HepG2 (cell line): ENCODE measurements around the gene UBE2O. TPM values are rescaled to one million over a fixed set of nuclear protein-coding genes. Genes with fewer than 3 reads are reported as not detected.

Experiments used
- CREB1 ChIP-seq, 2 experiments: fragments of 450-650 bp in 1 of 2; IDR thresholded peaks; 2 replicates each; pipeline ENCODE4 v1.6.1; 2016 to 2017; ENCODE audit warnings: control low read depth in 1 of 2, mild to moderate bottlenecking in 1 of 2, missing compliant biosample characterization in 1 of 2, missing genetic modification characterization in 1 of 2
- HOXD1 ChIP-seq: sonication (generic); formaldehyde crosslinking; IDR thresholded peaks from 2 replicates; pipeline ENCODE4 v1.5.0; 2020; ENCODE audit warnings: missing genetic modification reagents
- ISL2 ChIP-seq: sonication (generic); formaldehyde crosslinking; IDR thresholded peaks from 2 replicates; pipeline ENCODE4 v1.5.0; 2020; ENCODE audit warnings: missing genetic modification reagents
- JARID2 ChIP-seq: sonication (generic); formaldehyde crosslinking; IDR thresholded peaks from 2 replicates; pipeline ENCODE4 v1.8.1; 2023; ENCODE audit warnings: missing genetic modification reagents, inconsistent platforms; ENCODE audit not compliant: insufficient replicate concordance
- MYNN ChIP-seq: sonication (generic); formaldehyde crosslinking; IDR thresholded peaks from 2 replicates; pipeline ENCODE4 v1.4.0; 2020; ENCODE audit warnings: mild to moderate bottlenecking, low read depth, missing genetic modification reagents
- NFYC ChIP-seq: IDR thresholded peaks from 2 replicates; pipeline ENCODE4 v1.6.1; 2016; ENCODE audit warnings: missing genetic modification reagents, missing compliant biosample characterization
- NR2F2 ChIP-seq: IDR thresholded peaks from 2 replicates; pipeline ENCODE4 v1.6.1; 2012; ENCODE audit warnings: low read depth, inconsistent platforms, borderline replicate concordance
- RBFOX2 ChIP-seq: fragments of 200-400 bp; formaldehyde crosslinking; IDR thresholded peaks from 2 replicates; pipeline ENCODE4 v1.6.1; 2017; ENCODE audit warnings: low read depth, mild to moderate bottlenecking, low read length
- RXRB ChIP-seq: IDR thresholded peaks from 2 replicates; pipeline ENCODE4 v1.6.1; 2016; ENCODE audit warnings: borderline replicate concordance, missing genetic modification reagents, missing compliant biosample characterization
- TCF7 ChIP-seq: sonication (generic); IDR thresholded peaks from 2 replicates; pipeline ENCODE4 v1.6.1; 2016; ENCODE audit warnings: antibody characterized with exemption, low read depth
- U2AF1 ChIP-seq: fragments of 200-400 bp; formaldehyde crosslinking; optimal IDR thresholded peaks from 2 replicates; pipeline ENCODE3; 2017; ENCODE audit warnings: mild to moderate bottlenecking, low read depth, low read length
- ZFP37 ChIP-seq: sonication (generic); formaldehyde crosslinking; IDR thresholded peaks from 2 replicates; pipeline ENCODE4 v1.4.0; 2020; ENCODE audit warnings: missing genetic modification reagents, borderline replicate concordance
- ZMYM3 ChIP-seq: sonication (generic); formaldehyde crosslinking; IDR thresholded peaks from 2 replicates; pipeline ENCODE4 v1.5.1; 2020; ENCODE audit warnings: mild to moderate bottlenecking, missing genetic modification reagents
- ZNF282 ChIP-seq: fragments of 450-650 bp; IDR thresholded peaks from 2 replicates; pipeline ENCODE4 v1.6.1; 2018; ENCODE audit not compliant: partially characterized antibody
- ZNF713 ChIP-seq: sonication (generic); formaldehyde crosslinking; IDR thresholded peaks from 2 replicates; pipeline ENCODE4 v1.4.0; 2020; ENCODE audit warnings: mild to moderate bottlenecking, missing genetic modification reagents
- ZSCAN25 ChIP-seq: sonication (generic); formaldehyde crosslinking; IDR thresholded peaks from 2 replicates; pipeline ENCODE4 v1.8.0; 2022; ENCODE audit warnings: mild to moderate bottlenecking, missing genetic modification reagents
- polyA plus RNA-seq, 8 experiments: library from polyadenylated mRNA; depleted of rRNA in 3 of 8; stranded (reverse) in 7 of 8; unstranded in 1 of 8; fragments of >200 nt; fragmentation: Illumina TruSeq in 4 of 8; extraction: Trizol in 4 of 8; gene quantifications; 2 replicates each; pipeline versions ENCODE4 v1.2.1 to v1.2.3, GENCODE V29; 2011 to 2016; ENCODE audit warnings: low read depth in 4 of 8, missing spikeins in 1 of 8, mixed read lengths in 1 of 8; ENCODE audit not compliant: insufficient read depth in 1 of 8
- total RNA-seq, 5 experiments: library from RNA; depleted of rRNA; stranded (reverse); fragments of >200 nt; fragmentation: Illumina TruSeq; extraction: Trizol; gene quantifications; 2 replicates each; pipeline ENCODE4 v1.2.3, GENCODE V29; 2016; ENCODE audit warnings: low read depth in 1 of 5
- TF ChIP-seq, protein P1 (sequence below): sonication (generic); formaldehyde crosslinking; IDR thresholded peaks from 2 replicates; pipeline ENCODE4 v1.4.0; 2020; ENCODE audit warnings: missing genetic modification reagents
- TF ChIP-seq, protein P2 (sequence below): sonication (generic); formaldehyde crosslinking; IDR thresholded peaks from 2 replicates; pipeline ENCODE4 v1.8.1; 2023; ENCODE audit warnings: mild to moderate bottlenecking, missing genetic modification reagents, borderline replicate concordance
- TF ChIP-seq, protein P3 (sequence below): sonication (generic); formaldehyde crosslinking; IDR thresholded peaks from 2 replicates; pipeline ENCODE4 v1.8.1; 2023; ENCODE audit warnings: mild to moderate bottlenecking, moderate library complexity, missing genetic modification reagents
- TF ChIP-seq, protein P4 (sequence below): sonication (generic); formaldehyde crosslinking; IDR thresholded peaks from 2 replicates; pipeline ENCODE4 v1.4.0; 2020; ENCODE audit warnings: mild to moderate bottlenecking, low read depth, missing genetic modification reagents
- TF ChIP-seq, protein P5 (sequence below): sonication (generic); formaldehyde crosslinking; IDR thresholded peaks from 2 replicates; pipeline ENCODE4 v1.8.0; 2022; ENCODE audit warnings: mild to moderate bottlenecking, missing genetic modification reagents; ENCODE audit not compliant: insufficient replicate concordance
- TF ChIP-seq, protein P6 (sequence below): sonication (generic); formaldehyde crosslinking; IDR thresholded peaks from 2 replicates; pipeline ENCODE4 v1.8.1; 2023; ENCODE audit warnings: missing genetic modification reagents, inconsistent platforms, borderline replicate concordance

Gene UBE2O
- total and polyA plus RNA-seq, 2 of the 13 experiments (the other 11 are each of a cell fraction or from before 2014, with no cell fraction given), result 21.5 to 23.5 TPM

DNA sequence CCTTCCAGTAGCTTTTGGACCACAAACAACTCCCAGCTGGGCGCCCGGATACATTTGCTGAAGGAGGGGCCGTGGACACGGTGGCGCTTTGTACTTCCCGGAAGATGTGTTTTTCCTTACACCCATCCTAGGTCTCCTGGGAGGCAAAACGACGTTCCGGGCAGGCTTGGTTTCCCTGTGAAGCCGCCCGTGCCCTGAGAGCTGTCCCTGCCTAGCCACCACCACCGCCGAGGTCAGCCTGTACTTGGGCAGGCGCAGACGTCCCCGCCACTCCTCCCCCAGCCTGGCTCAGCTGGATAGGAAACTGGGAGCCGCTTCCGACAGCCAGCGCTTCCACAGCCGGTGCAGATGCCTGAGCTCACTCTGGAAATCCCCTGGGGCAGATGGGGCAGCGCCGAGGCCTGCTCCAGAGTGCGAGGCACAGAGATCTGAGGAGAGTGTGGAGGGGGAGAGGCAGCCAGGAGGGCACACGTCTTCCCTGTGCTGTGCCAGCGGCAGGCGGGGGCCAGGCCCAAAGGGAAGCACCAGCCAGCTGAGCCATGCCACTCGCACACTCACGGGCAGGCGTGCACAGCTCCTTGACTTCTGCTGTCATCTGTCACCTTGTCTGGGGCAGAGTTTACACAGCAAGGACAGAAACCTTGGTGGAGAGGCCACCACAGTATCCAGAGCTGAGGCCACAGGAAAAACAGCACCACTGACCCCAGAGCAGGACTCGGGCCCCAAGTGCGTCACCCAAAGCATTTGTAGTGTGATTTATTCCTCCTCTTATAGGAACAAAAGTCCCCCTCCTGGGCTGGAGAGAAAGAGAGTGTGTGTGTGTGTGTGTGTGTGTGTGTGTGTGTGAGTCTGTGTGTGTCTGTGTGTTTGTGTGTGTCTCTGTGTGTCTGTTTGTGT lies 45.3 kb upstream of the UBE2O start (continued):
- no peak for TF ChIP-seq NFYC (CRISPR knock-in tag)
- 0 out of 2 replicates have a peak, but pooled peaks have one; percentile 10 for TF ChIP-seq NR2F2
- TF ChIP-seq HOXD1, result no peak
- TF ChIP-seq, protein P1, sequence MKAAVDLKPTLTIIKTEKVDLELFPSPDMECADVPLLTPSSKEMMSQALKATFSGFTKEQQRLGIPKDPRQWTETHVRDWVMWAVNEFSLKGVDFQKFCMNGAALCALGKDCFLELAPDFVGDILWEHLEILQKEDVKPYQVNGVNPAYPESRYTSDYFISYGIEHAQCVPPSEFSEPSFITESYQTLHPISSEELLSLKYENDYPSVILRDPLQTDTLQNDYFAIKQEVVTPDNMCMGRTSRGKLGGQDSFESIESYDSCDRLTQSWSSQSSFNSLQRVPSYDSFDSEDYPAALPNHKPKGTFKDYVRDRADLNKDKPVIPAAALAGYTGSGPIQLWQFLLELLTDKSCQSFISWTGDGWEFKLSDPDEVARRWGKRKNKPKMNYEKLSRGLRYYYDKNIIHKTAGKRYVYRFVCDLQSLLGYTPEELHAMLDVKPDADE (CRISPR knock-in tag), result no peak
- no peak for TF ChIP-seq ZFP37
- peak; percentile 46 for TF ChIP-seq ZMYM3 (CRISPR knock-in tag)
- TF ChIP-seq RXRB (CRISPR knock-in tag), result peak; percentile 74
- no peak for TF ChIP-seq ZNF282
- TF ChIP-seq, protein P2, sequence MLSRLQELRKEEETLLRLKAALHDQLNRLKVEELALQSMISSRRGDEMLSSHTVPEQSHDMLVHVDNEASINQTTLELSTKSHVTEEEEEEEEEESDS (CRISPR knock-in tag), result no peak
- TF ChIP-seq, protein P3, sequence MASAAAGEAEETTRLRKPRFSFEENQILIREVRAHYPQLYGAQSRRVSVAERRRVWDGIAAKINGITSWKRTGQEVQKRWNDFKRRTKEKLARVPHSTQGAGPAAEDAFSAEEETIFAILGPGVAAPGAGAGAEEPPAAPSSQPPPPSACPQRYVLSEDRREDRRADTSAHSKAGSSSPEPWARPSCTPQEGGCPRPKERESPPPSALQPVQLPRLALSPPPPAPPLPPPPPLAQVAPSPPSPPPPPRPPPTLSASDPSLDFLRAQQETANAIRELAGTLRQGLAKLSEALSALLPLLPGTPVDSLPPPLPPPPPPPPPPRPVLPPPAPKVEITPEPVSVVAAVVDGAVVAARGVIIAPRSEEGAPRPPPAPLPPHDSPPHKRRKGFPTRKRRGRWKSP, result peak; percentile 58; the same call in 1 of the 2 replicates
- TF ChIP-seq ZNF713 (CRISPR knock-in tag), result no peak
- peak; percentile 24; the same call in 1 of the 2 replicates for TF ChIP-seq ISL2 (CRISPR knock-in tag)
- TF ChIP-seq ZSCAN25 (CRISPR knock-in tag), result no peak
- no peak for TF ChIP-seq U2AF1
- TF ChIP-seq, protein P4, sequence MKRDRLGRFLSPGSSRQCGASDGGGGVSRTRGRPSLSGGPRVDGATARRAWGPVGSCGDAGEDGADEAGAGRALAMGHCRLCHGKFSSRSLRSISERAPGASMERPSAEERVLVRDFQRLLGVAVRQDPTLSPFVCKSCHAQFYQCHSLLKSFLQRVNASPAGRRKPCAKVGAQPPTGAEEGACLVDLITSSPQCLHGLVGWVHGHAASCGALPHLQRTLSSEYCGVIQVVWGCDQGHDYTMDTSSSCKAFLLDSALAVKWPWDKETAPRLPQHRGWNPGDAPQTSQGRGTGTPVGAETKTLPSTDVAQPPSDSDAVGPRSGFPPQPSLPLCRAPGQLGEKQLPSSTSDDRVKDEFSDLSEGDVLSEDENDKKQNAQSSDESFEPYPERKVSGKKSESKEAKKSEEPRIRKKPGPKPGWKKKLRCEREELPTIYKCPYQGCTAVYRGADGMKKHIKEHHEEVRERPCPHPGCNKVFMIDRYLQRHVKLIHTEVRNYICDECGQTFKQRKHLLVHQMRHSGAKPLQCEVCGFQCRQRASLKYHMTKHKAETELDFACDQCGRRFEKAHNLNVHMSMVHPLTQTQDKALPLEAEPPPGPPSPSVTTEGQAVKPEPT (CRISPR knock-in tag), result no peak
- TF ChIP-seq, protein P5, sequence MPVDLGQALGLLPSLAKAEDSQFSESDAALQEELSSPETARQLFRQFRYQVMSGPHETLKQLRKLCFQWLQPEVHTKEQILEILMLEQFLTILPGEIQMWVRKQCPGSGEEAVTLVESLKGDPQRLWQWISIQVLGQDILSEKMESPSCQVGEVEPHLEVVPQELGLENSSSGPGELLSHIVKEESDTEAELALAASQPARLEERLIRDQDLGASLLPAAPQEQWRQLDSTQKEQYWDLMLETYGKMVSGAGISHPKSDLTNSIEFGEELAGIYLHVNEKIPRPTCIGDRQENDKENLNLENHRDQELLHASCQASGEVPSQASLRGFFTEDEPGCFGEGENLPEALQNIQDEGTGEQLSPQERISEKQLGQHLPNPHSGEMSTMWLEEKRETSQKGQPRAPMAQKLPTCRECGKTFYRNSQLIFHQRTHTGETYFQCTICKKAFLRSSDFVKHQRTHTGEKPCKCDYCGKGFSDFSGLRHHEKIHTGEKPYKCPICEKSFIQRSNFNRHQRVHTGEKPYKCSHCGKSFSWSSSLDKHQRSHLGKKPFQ (CRISPR knock-in tag), result peak; percentile 72
- TF ChIP-seq MYNN (CRISPR knock-in tag), result no peak
- TF ChIP-seq, protein P6, sequence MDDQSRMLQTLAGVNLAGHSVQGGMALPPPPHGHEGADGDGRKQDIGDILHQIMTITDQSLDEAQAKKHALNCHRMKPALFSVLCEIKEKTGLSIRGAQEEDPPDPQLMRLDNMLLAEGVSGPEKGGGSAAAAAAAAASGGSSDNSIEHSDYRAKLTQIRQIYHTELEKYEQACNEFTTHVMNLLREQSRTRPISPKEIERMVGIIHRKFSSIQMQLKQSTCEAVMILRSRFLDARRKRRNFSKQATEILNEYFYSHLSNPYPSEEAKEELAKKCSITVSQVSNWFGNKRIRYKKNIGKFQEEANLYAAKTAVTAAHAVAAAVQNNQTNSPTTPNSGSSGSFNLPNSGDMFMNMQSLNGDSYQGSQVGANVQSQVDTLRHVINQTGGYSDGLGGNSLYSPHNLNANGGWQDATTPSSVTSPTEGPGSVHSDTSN (CRISPR knock-in tag), result no peak
- no peak for TF ChIP-seq TCF7
- peak; percentile 51 for TF ChIP-seq JARID2
- TF ChIP-seq CREB1 (IDR thresholded peaks at IDR 0.05), result no peak
- TF ChIP-seq CREB1 (CRISPR knock-in tag; IDR thresholded peaks at IDR 0.05), result no peak
- peak; percentile 71 for TF ChIP-seq RBFOX2
